ENCODE results near the gene ZNF746.
"Not testable (repeated sequence)": the region's sequence is repeated elsewhere in the genome, so short reads cannot be mapped to it uniquely, and the experiment has no call there.

The ZNF746 gene

GRCh38 chr7:149497467-149498261 is at the start of gene ZNF746:
Gene ZNF746, minus strand, starts transcription at chr7:149497809. Its CDS starts 273 bp downstream, at chr7:149497536.
- DNase-seq = peak; percentile 36 to 78

GRCh38 chr7:149547126-149547525 is 49.5 kb upstream of the ZNF746 start:
- DNase-seq = no peak

- DNase-seq = no peak
Observed at GRCh38 chr7:149546331-149546730, 48.7 kb upstream of the ZNF746 start.

- DNase-seq = no peak
Observed at GRCh38 chr7:149544028-149544427, 46.4 kb upstream of the ZNF746 start.

GRCh38 chr7:149532654-149533053 is 35.0 kb upstream of the ZNF746 start:
- no peak for DNase-seq

- no peak for DNase-seq
Observed at GRCh38 chr7:149529136-149529718, 31.6 kb upstream of the ZNF746 start.

GRCh38 chr7:149527414-149527813 is 29.8 kb upstream of the ZNF746 start:
- no peak for DNase-seq

GRCh38 chr7:149525280-149525679 is 27.7 kb upstream of the ZNF746 start:
- no peak for DNase-seq

GRCh38 chr7:149524394-149524793 is 26.8 kb upstream of the ZNF746 start:
- DNase-seq = no peak

- DNase-seq = no peak
Observed at GRCh38 chr7:149510248-149510647, 12.6 kb upstream of the ZNF746 start.

GRCh38 chr7:149509774-149510173 is 12.2 kb upstream of the ZNF746 start:
- no peak for DNase-seq

- no peak for DNase-seq
Observed at GRCh38 chr7:149505551-149505950, 7.9 kb upstream of the ZNF746 start.

GRCh38 chr7:149501651-149502050 is 4.0 kb upstream of the ZNF746 start:
- no peak for DNase-seq

- DNase-seq = no peak
Observed at GRCh38 chr7:149500910-149501309, 3.3 kb upstream of the ZNF746 start.

GRCh38 chr7:149500201-149500600 is 2.6 kb upstream of the ZNF746 start:
- DNase-seq = no peak

- DNase-seq = no peak
Observed at GRCh38 chr7:149498811-149499210, 1.2 kb upstream of the ZNF746 start.

GRCh38 chr7:149496642-149497391 is 792 bp downstream of the ZNF746 start:
- no peak for DNase-seq

- DNase-seq = no peak
Observed at GRCh38 chr7:149495785-149496641, 1.6 kb downstream of the ZNF746 start.

GRCh38 chr7:149494738-149495368 is 2.8 kb downstream of the ZNF746 start:
- peak in 1 of 2 donors; percentile 50 for DNase-seq

- not testable (repeated sequence) for DNase-seq
Observed at GRCh38 chr7:149493975-149494374, 3.6 kb downstream of the ZNF746 start.

GRCh38 chr7:149493366-149493765 is 4.2 kb downstream of the ZNF746 start:
- DNase-seq = no peak

GRCh38 chr7:149490083-149490760 is 7.4 kb downstream of the ZNF746 start:
- no peak for DNase-seq
